ENCODE data around the gene RFNG. TPM values are rescaled to one million over a fixed set of nuclear protein-coding genes. Genes with fewer than 3 reads are reported as not detected.
A peak's percentile ranks its signal among the peaks of the same experiment; 100 is the strongest.

The RFNG gene
- total and polyA plus RNA-seq, 8 donors, result 12.5 to 66.5 (median 27.1) TPM

GRCh38 chr17:82096709-82097183 lies 45.1 kb upstream of the RFNG start:
- TF ChIP-seq POLR2A (IDR thresholded peaks at IDR 0.05) (no peak), EP300 (IDR thresholded peaks at IDR 0.05) (no peak), CTCF (IDR thresholded peaks at IDR 0.05) (no peak), POLR2AphosphoS5 (IDR thresholded peaks at IDR 0.05) (no peak)
- no peaks in the 10 kb centered on the region for H3K9me3 ChIP-seq
- DNase-seq, result no peak
- peaks cover 39 to 61% (median 55%) of the 10 kb centered on the region in 4 donors for H3K4me1 ChIP-seq
- peak overlapping the region; percentile 91 to 99 (median 97) for H3K27ac ChIP-seq
- H3K36me3 ChIP-seq, result peaks cover 41 to 47% (median 45%) of the 10 kb centered on the region in 4 donors
- 21 to 59% (median 37%) methylated on average over 4 to 8 of the region's 8 CpGs for WGBS, 5 donors
- H3K4me3 ChIP-seq, result peak overlapping the region; percentile 81 to 91 (median 88)
- intact Hi-C loops (cut with DNase I; ENCODE audit: low total_unique reads), result no loop called here
- H3K27me3 ChIP-seq, result no peaks in the 10 kb centered on the region

GRCh38 chr17:82095777-82096708 lies 44.4 kb upstream of the RFNG start:
- Histone ChIP-seq H3K4me1 (peaks cover 32 to 54% (median 48%) of the 10 kb centered on the region in 4 donors), H3K9me3 (no peaks in the 10 kb centered on the region), H3K27me3 (no peaks in the 10 kb centered on the region), H3K4me3 (peak overlapping the region; percentile 81 to 91 (median 88)), H3K27ac (peak overlapping the region in 4 of 5 donors; percentile 91 to 98 (median 96)), H3K36me3 (peaks cover 48 to 54% (median 52%) of the 10 kb centered on the region in 4 donors)
- 48 to 90% (median 59%) methylated on average over 16 to 35 of the region's 35 CpGs for WGBS, 5 donors
- TF ChIP-seq POLR2AphosphoS5 (IDR thresholded peaks at IDR 0.05), result no peak
- no peak for TF ChIP-seq CTCF (IDR thresholded peaks at IDR 0.05)
- TF ChIP-seq POLR2A (IDR thresholded peaks at IDR 0.05), result no peak
- TF ChIP-seq EP300 (IDR thresholded peaks at IDR 0.05), result no peak
- DNase-seq, result no peak
- intact Hi-C loops (cut with DNase I; ENCODE audit: low total_unique reads), result no loop called here

GRCh38 chr17:82094931-82095776 lies 43.5 kb upstream of the RFNG start:
- Histone ChIP-seq H3K4me3 (peak overlapping the region in 3 of 4 donors; percentile 81 to 89 (median 86)), H3K4me1 (peaks cover 26 to 45% (median 39%) of the 10 kb centered on the region in 4 donors), H3K27me3 (no peaks in the 10 kb centered on the region), H3K27ac (no peak overlapping the region), H3K36me3 (peaks cover 57 to 63% (median 61%) of the 10 kb centered on the region in 4 donors), H3K9me3 (no peaks in the 10 kb centered on the region)
- TF ChIP-seq CTCF (IDR thresholded peaks at IDR 0.05) (no peak), POLR2AphosphoS5 (IDR thresholded peaks at IDR 0.05) (no peak)
- whole genome bisulfite sequencing, 5 donors, result 79 to 88% (median 83%) methylated on average over 13 to 37 of the region's 37 CpGs
- DNase-seq, result no peak
- intact Hi-C loops (cut with DNase I; ENCODE audit: low total_unique reads), result no loop called here
